ENCODE results near the gene HOXD8.

The HOXD8 gene

DNA sequence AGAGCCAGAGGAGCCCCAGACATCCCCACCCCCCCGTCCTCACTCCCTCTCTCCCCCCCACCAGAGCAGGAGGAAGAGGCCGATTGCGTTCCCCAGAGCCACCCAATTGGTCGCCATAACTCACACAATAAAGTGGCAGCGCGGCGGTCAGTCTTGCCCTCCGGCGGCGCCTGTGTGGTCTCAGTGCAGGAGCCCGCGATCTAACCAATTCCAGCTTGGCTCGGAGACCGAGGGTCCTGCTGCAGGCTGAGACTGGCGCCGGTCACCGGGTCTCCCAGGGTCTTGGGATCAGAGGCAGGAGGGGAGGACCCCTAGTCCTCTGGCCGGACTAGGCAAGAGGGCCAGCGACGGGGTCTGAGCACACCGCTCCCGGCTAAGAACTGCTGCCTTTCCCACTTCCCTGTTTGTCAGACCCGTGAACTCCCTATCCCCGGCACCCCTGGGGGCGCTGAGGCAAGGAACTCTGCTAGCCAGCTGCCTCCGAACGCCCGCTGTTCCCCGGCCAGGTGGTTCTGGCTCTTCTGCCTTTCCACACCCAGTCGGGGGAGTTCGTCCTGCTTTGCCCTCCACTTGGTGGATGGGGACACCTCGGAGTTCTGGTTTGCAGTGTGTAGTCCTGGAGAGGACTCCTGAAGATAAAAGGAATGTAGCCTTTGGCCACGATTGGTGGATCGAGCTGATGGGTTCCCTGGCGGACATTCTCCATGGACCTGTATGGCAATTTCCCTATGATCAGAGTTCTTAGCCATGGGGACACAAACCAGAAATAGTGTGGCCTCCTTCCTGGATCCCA lies 30.9 kb upstream of the HOXD8 start:
- TF ChIP-seq, protein P1, sequence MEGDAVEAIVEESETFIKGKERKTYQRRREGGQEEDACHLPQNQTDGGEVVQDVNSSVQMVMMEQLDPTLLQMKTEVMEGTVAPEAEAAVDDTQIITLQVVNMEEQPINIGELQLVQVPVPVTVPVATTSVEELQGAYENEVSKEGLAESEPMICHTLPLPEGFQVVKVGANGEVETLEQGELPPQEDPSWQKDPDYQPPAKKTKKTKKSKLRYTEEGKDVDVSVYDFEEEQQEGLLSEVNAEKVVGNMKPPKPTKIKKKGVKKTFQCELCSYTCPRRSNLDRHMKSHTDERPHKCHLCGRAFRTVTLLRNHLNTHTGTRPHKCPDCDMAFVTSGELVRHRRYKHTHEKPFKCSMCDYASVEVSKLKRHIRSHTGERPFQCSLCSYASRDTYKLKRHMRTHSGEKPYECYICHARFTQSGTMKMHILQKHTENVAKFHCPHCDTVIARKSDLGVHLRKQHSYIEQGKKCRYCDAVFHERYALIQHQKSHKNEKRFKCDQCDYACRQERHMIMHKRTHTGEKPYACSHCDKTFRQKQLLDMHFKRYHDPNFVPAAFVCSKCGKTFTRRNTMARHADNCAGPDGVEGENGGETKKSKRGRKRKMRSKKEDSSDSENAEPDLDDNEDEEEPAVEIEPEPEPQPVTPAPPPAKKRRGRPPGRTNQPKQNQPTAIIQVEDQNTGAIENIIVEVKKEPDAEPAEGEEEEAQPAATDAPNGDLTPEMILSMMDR (IDR thresholded peaks at IDR 0.05; ENCODE audit: borderline replicate concordance, control extremely low read depth, extremely low read depth, insufficient read depth, missing control alignments), result no peak
- in situ Hi-C loops (cut with MboI; ENCODE audit: low sequenced_read_pairs, unreplicated experiment), result loop anchor here (25.0 kb wide), 1 partner anchor 736 kb away; no protein-coding TSS in a partner anchor
- no peak for DNase-seq (ENCODE audit: low spot score)

DNA sequence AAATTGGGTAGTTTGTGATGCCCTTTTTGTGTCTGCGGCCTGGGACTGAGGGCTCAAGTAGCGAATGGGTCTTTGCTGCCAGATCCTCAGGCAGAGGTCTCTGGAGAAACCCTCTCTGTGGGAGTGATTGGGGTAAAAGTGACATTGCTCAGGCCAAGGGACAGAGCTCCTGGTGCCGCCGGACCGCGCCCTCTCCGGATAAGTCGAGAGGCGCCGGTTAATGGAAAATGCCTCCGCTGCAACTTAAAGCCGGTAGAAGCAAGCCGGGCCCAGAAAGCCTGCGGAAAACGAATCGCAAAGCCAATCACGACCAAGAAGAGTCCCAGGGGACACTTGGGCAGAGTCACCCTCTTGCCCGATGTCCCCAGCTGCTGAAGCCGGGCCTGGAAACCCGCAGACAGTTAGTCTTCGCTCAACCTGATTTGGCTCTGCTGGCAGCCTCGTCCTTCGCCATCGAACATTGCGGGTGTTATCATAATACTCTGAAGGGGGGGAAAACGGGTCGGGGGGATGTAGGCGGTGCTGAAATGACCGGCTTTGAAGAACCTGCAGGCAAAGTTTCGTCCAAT lies 30.3 kb upstream of the HOXD8 start:
- in situ Hi-C loops (cut with MboI; ENCODE audit: low sequenced_read_pairs, unreplicated experiment), result loop anchor here (25.0 kb wide), 1 partner anchor 737 kb away; no protein-coding TSS in a partner anchor
- TF ChIP-seq, protein P1 (IDR thresholded peaks at IDR 0.05; ENCODE audit: borderline replicate concordance, control extremely low read depth, extremely low read depth, insufficient read depth, missing control alignments), result no peak
- DNase-seq (ENCODE audit: low spot score), result no peak

DNA sequence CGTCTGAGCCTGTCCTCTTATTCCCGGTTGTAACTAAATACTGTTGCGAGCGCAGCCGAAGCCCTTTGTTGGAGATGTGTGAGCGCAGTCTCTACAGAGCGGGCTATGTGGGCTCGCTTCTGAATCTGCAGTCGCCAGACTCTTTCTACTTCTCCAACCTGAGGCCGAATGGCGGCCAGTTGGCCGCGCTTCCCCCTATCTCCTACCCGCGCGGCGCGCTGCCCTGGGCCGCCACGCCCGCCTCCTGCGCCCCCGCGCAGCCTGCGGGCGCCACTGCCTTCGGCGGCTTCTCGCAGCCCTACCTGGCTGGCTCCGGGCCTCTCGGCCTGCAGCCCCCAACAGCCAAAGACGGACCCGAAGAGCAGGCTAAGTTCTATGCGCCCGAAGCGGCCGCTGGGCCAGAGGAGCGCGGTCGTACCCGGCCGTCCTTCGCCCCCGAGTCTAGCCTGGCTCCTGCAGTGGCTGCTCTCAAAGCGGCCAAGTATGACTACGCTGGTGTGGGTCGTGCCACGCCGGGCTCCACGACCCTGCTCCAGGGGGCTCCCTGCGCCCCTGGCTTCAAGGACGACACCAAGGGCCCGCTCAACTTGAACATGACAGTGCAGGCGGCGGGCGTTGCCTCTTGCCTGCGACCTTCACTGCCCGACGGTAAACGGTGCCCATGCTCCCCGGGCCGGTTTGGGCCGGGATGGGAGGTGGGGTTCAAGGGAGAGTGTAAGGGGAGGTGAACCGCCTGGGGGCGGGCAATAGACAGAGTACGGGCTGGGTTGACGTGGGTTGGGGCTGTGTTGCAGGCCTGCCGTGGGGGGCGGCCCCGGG lies 29.6 kb upstream of the HOXD8 start, which contains the start of gene HOXD12:
TSS of gene HOXD12 (plus strand) at position 68 of the 819 bp plus-strand sequence. CDS start at position 75, 7 bp downstream.
- DNase-seq (ENCODE audit: low spot score), result no peak
- TF ChIP-seq, protein P1 (IDR thresholded peaks at IDR 0.05; ENCODE audit: borderline replicate concordance, control extremely low read depth, extremely low read depth, insufficient read depth, missing control alignments), result no peak
- in situ Hi-C loops (cut with MboI; ENCODE audit: low sequenced_read_pairs, unreplicated experiment), result loop anchor here (25.0 kb wide), 1 partner anchor 738 kb away; no protein-coding TSS in a partner anchor

DNA sequence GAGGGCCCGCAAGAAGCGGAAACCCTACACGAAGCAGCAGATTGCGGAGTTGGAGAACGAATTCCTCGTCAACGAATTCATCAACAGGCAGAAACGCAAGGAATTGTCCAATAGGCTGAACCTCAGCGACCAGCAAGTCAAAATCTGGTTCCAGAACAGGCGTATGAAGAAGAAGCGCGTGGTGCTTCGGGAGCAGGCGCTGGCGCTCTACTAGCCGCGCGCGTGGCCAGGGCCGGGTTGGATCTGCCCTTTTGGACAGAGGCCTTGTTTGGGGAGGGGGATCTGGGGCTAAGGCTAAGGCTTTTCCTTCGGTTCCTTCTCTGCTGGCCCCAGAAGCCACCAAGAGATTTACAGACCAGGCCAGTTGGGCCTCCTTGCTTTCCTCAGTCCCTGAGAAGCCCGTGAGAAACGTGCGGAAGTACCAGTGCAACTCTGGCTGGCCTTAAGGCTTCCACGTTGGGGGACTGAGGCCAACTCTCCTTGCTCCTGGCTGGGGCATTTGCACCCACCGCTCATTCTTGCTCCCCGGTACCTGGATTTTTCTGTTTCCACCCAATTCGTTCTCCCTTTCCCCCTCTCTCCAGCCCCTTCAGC lies 28.9 kb upstream of the HOXD8 start:
- in situ Hi-C loops (cut with MboI; ENCODE audit: low sequenced_read_pairs, unreplicated experiment), result no loop called here
- TF ChIP-seq, protein P1 (IDR thresholded peaks at IDR 0.05; ENCODE audit: borderline replicate concordance, control extremely low read depth, extremely low read depth, insufficient read depth, missing control alignments), result no peak
- DNase-seq (ENCODE audit: low spot score), result no peak

DNA sequence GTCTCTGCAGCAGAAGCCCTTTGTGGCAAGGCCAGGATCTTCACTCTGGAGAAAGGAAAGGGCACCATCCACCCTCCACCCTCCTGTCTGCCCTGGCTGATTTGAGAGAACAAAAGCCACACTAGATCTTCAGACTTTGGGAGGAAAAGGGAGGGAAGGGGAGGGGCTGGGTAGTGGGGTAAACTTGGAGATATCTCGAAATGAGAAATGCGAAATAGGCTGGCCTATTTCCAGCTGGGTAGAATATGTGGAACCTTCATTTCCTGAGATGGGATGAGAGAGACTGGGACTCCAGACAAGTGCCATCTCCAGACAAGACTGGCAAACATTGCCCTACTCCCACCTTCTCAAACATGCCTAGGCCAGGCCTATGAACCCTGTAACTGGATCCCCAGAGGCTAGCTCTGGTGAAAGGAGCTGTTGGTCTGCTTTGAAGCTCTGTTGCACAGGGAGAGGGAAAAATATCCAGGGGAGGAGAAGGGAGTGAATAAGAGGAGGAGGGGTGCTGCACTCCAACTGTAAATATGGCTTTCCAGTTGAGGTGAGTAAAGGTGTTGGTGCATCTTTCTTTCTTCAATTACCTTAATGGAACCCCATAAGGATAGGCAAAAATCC lies 28.2 kb upstream of the HOXD8 start:
- no peak for DNase-seq (ENCODE audit: low spot score)
- in situ Hi-C loops (cut with MboI; ENCODE audit: low sequenced_read_pairs, unreplicated experiment), result no loop called here

More for the DNA sequence above, 28.2 kb upstream of the HOXD8 start:
- TF ChIP-seq, protein P1 (IDR thresholded peaks at IDR 0.05; ENCODE audit: borderline replicate concordance, control extremely low read depth, extremely low read depth, insufficient read depth, missing control alignments), result no peak
